ENCODE data around the gene ARHGEF19.
"Not testable (repeated sequence)": the region's sequence is repeated elsewhere in the genome, so short reads cannot be mapped to it uniquely, and the experiment has no call there.

Gene ARHGEF19

GRCh38 chr1:16204216-16204615, 8.2 kb downstream of the ARHGEF19 start:
- Histone ChIP-seq H3K27me3 (ENCODE audit: insufficient read depth, low read length) (no peaks in the 10 kb centered on the region), H3K36me3 (ENCODE audit: insufficient read depth, low read length) (no peaks in the 10 kb centered on the region), H3K4me1 (ENCODE audit: control insufficient read depth, insufficient read depth, low read length, unreplicated experiment) (peaks cover 8% of the 10 kb centered on the region), H3K79me2 (ENCODE audit: control insufficient read depth, insufficient read depth, low read length, unreplicated experiment) (no peaks in the 10 kb centered on the region), H3K27ac (ENCODE audit: low read depth, low read length) (no peak overlapping the region), H2AFZ (ENCODE audit: low read length, unreplicated experiment) (no peak overlapping the region), H3K4me3 (ENCODE audit: low read depth, low read length) (no peak overlapping the region)

GRCh38 chr1:16203550-16203949, 8.9 kb downstream of the ARHGEF19 start:
- Histone ChIP-seq H3K4me1 (ENCODE audit: control insufficient read depth, insufficient read depth, low read length, unreplicated experiment) (peaks cover 5% of the 10 kb centered on the region), H3K79me2 (ENCODE audit: control insufficient read depth, insufficient read depth, low read length, unreplicated experiment) (no peaks in the 10 kb centered on the region), H3K36me3 (ENCODE audit: insufficient read depth, low read length) (no peaks in the 10 kb centered on the region), H3K4me3 (ENCODE audit: low read depth, low read length) (no peak overlapping the region), H3K27me3 (ENCODE audit: insufficient read depth, low read length) (no peaks in the 10 kb centered on the region), H2AFZ (ENCODE audit: low read length, unreplicated experiment) (no peak overlapping the region), H3K27ac (ENCODE audit: low read depth, low read length) (no peak overlapping the region)

- no peaks in the 10 kb centered on the region for H3K79me2 ChIP-seq (ENCODE audit: control insufficient read depth, insufficient read depth, low read length, unreplicated experiment)
- H2AFZ ChIP-seq (ENCODE audit: low read length, unreplicated experiment), result no peak overlapping the region
- no peaks in the 10 kb centered on the region for H3K27me3 ChIP-seq (ENCODE audit: insufficient read depth, low read length)
- H3K4me3 ChIP-seq (ENCODE audit: low read depth, low read length), result no peak overlapping the region
- H3K4me1 ChIP-seq (ENCODE audit: control insufficient read depth, insufficient read depth, low read length, unreplicated experiment), result peaks cover 4% of the 10 kb centered on the region
- H3K27ac ChIP-seq (ENCODE audit: low read depth, low read length), result no peak overlapping the region
- no peaks in the 10 kb centered on the region for H3K36me3 ChIP-seq (ENCODE audit: insufficient read depth, low read length)
These were observed 9.9 kb downstream of the ARHGEF19 start for GRCh38 chr1:16202281-16203210.

- H3K79me2 ChIP-seq (ENCODE audit: control insufficient read depth, insufficient read depth, low read length, unreplicated experiment), result no peaks in the 10 kb centered on the region
- no peaks in the 10 kb centered on the region for H3K36me3 ChIP-seq (ENCODE audit: insufficient read depth, low read length)
- no peaks in the 10 kb centered on the region for H3K4me1 ChIP-seq (ENCODE audit: control insufficient read depth, insufficient read depth, low read length, unreplicated experiment)
- H3K27ac ChIP-seq (ENCODE audit: low read depth, low read length), result no peak overlapping the region
- no peak overlapping the region for H2AFZ ChIP-seq (ENCODE audit: low read length, unreplicated experiment)
- no peaks in the 10 kb centered on the region for H3K27me3 ChIP-seq (ENCODE audit: insufficient read depth, low read length)
- H3K4me3 ChIP-seq (ENCODE audit: low read depth, low read length), result no peak overlapping the region
These were observed 12.8 kb downstream of the ARHGEF19 start for GRCh38 chr1:16199700-16200099.

GRCh38 chr1:16199157-16199501, 13.3 kb downstream of the ARHGEF19 start:
- H3K79me2 ChIP-seq (ENCODE audit: control insufficient read depth, insufficient read depth, low read length, unreplicated experiment), result no peaks in the 10 kb centered on the region
- H3K4me1 ChIP-seq (ENCODE audit: control insufficient read depth, insufficient read depth, low read length, unreplicated experiment), result no peaks in the 10 kb centered on the region
- H3K4me3 ChIP-seq (ENCODE audit: low read depth, low read length), result no peak overlapping the region
- no peaks in the 10 kb centered on the region for H3K27me3 ChIP-seq (ENCODE audit: insufficient read depth, low read length)
- no peak overlapping the region for H3K27ac ChIP-seq (ENCODE audit: low read depth, low read length)
- H2AFZ ChIP-seq (ENCODE audit: low read length, unreplicated experiment), result no peak overlapping the region
- H3K36me3 ChIP-seq (ENCODE audit: insufficient read depth, low read length), result no peaks in the 10 kb centered on the region

- no peak overlapping the region for H3K4me3 ChIP-seq (ENCODE audit: low read depth, low read length)
- no peak overlapping the region for H2AFZ ChIP-seq (ENCODE audit: low read length, unreplicated experiment)
These were observed 13.9 kb downstream of the ARHGEF19 start for GRCh38 chr1:16198444-16199156.

GRCh38 chr1:16196874-16197273, 15.6 kb downstream of the ARHGEF19 start:
- no peak overlapping the region for H3K27ac ChIP-seq (ENCODE audit: low read depth, low read length)
- H3K79me2 ChIP-seq (ENCODE audit: control insufficient read depth, insufficient read depth, low read length, unreplicated experiment), result no peaks in the 10 kb centered on the region
- no peaks in the 10 kb centered on the region for H3K36me3 ChIP-seq (ENCODE audit: insufficient read depth, low read length)
- no peak overlapping the region for H3K4me3 ChIP-seq (ENCODE audit: low read depth, low read length)
- no peak overlapping the region for H2AFZ ChIP-seq (ENCODE audit: low read length, unreplicated experiment)
- H3K4me1 ChIP-seq (ENCODE audit: control insufficient read depth, insufficient read depth, low read length, unreplicated experiment), result no peaks in the 10 kb centered on the region
- H3K27me3 ChIP-seq (ENCODE audit: insufficient read depth, low read length), result no peaks in the 10 kb centered on the region

More at GRCh38 chr1:16198444-16199156, 13.9 kb downstream of the ARHGEF19 start:
- H3K27me3 ChIP-seq (ENCODE audit: insufficient read depth, low read length), result no peaks in the 10 kb centered on the region
- no peaks in the 10 kb centered on the region for H3K79me2 ChIP-seq (ENCODE audit: control insufficient read depth, insufficient read depth, low read length, unreplicated experiment)
- H3K36me3 ChIP-seq (ENCODE audit: insufficient read depth, low read length), result no peaks in the 10 kb centered on the region
- no peaks in the 10 kb centered on the region for H3K4me1 ChIP-seq (ENCODE audit: control insufficient read depth, insufficient read depth, low read length, unreplicated experiment)
- H3K27ac ChIP-seq (ENCODE audit: low read depth, low read length), result no peak overlapping the region

GRCh38 chr1:16196139-16196538, 16.3 kb downstream of the ARHGEF19 start:
- not testable (repeated sequence) for H3K27me3 ChIP-seq (ENCODE audit: insufficient read depth, low read length); H3K4me1 ChIP-seq (ENCODE audit: control insufficient read depth, insufficient read depth, low read length, unreplicated experiment); H3K36me3 ChIP-seq (ENCODE audit: insufficient read depth, low read length); H3K27ac ChIP-seq (ENCODE audit: low read depth, low read length); H2AFZ ChIP-seq (ENCODE audit: low read length, unreplicated experiment); H3K4me3 ChIP-seq (ENCODE audit: low read depth, low read length); H3K79me2 ChIP-seq (ENCODE audit: control insufficient read depth, insufficient read depth, low read length, unreplicated experiment)

- no peak overlapping the region for H2AFZ ChIP-seq (ENCODE audit: low read length, unreplicated experiment)
- no peaks in the 10 kb centered on the region for H3K4me1 ChIP-seq (ENCODE audit: control insufficient read depth, insufficient read depth, low read length, unreplicated experiment)
- H3K27ac ChIP-seq (ENCODE audit: low read depth, low read length), result no peak overlapping the region
- H3K79me2 ChIP-seq (ENCODE audit: control insufficient read depth, insufficient read depth, low read length, unreplicated experiment), result no peaks in the 10 kb centered on the region
- H3K4me3 ChIP-seq (ENCODE audit: low read depth, low read length), result no peak overlapping the region
- no peaks in the 10 kb centered on the region for H3K27me3 ChIP-seq (ENCODE audit: insufficient read depth, low read length)
- no peaks in the 10 kb centered on the region for H3K36me3 ChIP-seq (ENCODE audit: insufficient read depth, low read length)
These were observed 16.9 kb downstream of the ARHGEF19 start for GRCh38 chr1:16195518-16195905.

- H2AFZ ChIP-seq (ENCODE audit: low read length, unreplicated experiment), result no peak overlapping the region
- H3K27me3 ChIP-seq (ENCODE audit: insufficient read depth, low read length), result no peaks in the 10 kb centered on the region
- no peak overlapping the region for H3K4me3 ChIP-seq (ENCODE audit: low read depth, low read length)
- peaks cover 16% of the 10 kb centered on the region for H3K4me1 ChIP-seq (ENCODE audit: control insufficient read depth, insufficient read depth, low read length, unreplicated experiment)
- H3K79me2 ChIP-seq (ENCODE audit: control insufficient read depth, insufficient read depth, low read length, unreplicated experiment), result no peaks in the 10 kb centered on the region
- H3K36me3 ChIP-seq (ENCODE audit: insufficient read depth, low read length), result no peaks in the 10 kb centered on the region
- no peak overlapping the region for H3K27ac ChIP-seq (ENCODE audit: low read depth, low read length)
These were observed 20.4 kb downstream of the ARHGEF19 start for GRCh38 chr1:16191916-16192546.

Data from ACC112 (cell line).